KMS-11 (cell line): Measurements from ENCODE around the gene PROM1.

Source experiments
- H2AFZ ChIP-seq: fragments of 200-600 bp; sonication (generic); 2 replicates; pipeline ENCODE4 v1.6.1; 2016; ENCODE audit warnings: antibody characterized with exemption, mixed run types, low read depth
- H3K27ac ChIP-seq: fragments of 200-600 bp; sonication (generic); 2 replicates; pipeline ENCODE4 v1.6.1; 2016; ENCODE audit warnings: mild to moderate bottlenecking, mixed run types
- H3K27me3 ChIP-seq: fragments of 200-600 bp; sonication (generic); 2 replicates; pipeline ENCODE4 v1.6.1; 2017; ENCODE audit warnings: mild to moderate bottlenecking, low read depth, mixed run types, moderate library complexity; ENCODE audit not compliant: insufficient read depth
- H3K36me3 ChIP-seq: fragments of 200-600 bp; sonication (generic); 2 replicates; pipeline ENCODE4 v1.6.1; 2017; ENCODE audit warnings: mild to moderate bottlenecking, mixed run types; ENCODE audit not compliant: insufficient read depth
- H3K4me1 ChIP-seq: fragments of 200-600 bp; sonication (generic); 2 replicates; pipeline ENCODE4 v1.6.1; 2016; ENCODE audit warnings: mild to moderate bottlenecking, low read depth, mixed run types; ENCODE audit not compliant: poor library complexity, severe bottlenecking
- H3K4me2 ChIP-seq: fragments of 200-600 bp; sonication (generic); 2 replicates; pipeline ENCODE4 v1.7.0; 2016; ENCODE audit warnings: mild to moderate bottlenecking, mixed run types
- H3K4me3 ChIP-seq: fragments of 200-600 bp; sonication (generic); IDR thresholded peaks from 2 replicates; pipeline ENCODE4 v1.6.1; 2017; ENCODE audit warnings: low read depth, low read length, mixed read lengths; ENCODE audit not compliant: insufficient read depth
- H3K79me2 ChIP-seq: fragments of 200-600 bp; sonication (generic); 2 replicates; pipeline ENCODE4 v1.6.1; 2016; ENCODE audit warnings: low read depth, mixed run types; ENCODE audit not compliant: insufficient read depth
- H3K9ac ChIP-seq: fragments of 200-600 bp; sonication (generic); 2 replicates; pipeline ENCODE4 v1.6.1; 2016; ENCODE audit warnings: mild to moderate bottlenecking, mixed run types
- H4K20me1 ChIP-seq: fragments of 200-600 bp; sonication (generic); 2 replicates; pipeline ENCODE4 v1.6.1; 2016; ENCODE audit warnings: mild to moderate bottlenecking, mixed run types; ENCODE audit not compliant: insufficient read depth
- CTCF ChIP-seq: fragments of 200-600 bp; sonication (generic); conservative IDR thresholded peaks from 2 replicates; pipeline ENCODE4 v1.6.1; 2017; ENCODE audit warnings: low read depth, mild to moderate bottlenecking, antibody characterized with exemption, low read length, moderate library complexity, mixed read lengths

The PROM1 gene

GRCh38 chr4:15996773-15997172 lies 87.0 kb downstream of the PROM1 start:
- H2AFZ ChIP-seq = no peak overlapping the region
- no peak overlapping the region for H3K27ac ChIP-seq
- H3K4me3 ChIP-seq = no peak overlapping the region
- no peaks in the 10 kb centered on the region for H3K27me3 ChIP-seq
- no peaks in the 10 kb centered on the region for H3K36me3 ChIP-seq
- H4K20me1 ChIP-seq = no peaks in the 10 kb centered on the region
- no peak for TF ChIP-seq CTCF
- H3K4me1 ChIP-seq = no peaks in the 10 kb centered on the region
- H3K9ac ChIP-seq = no peak overlapping the region
- no peaks in the 10 kb centered on the region for H3K79me2 ChIP-seq
- H3K4me2 ChIP-seq = no peak overlapping the region

DNA sequence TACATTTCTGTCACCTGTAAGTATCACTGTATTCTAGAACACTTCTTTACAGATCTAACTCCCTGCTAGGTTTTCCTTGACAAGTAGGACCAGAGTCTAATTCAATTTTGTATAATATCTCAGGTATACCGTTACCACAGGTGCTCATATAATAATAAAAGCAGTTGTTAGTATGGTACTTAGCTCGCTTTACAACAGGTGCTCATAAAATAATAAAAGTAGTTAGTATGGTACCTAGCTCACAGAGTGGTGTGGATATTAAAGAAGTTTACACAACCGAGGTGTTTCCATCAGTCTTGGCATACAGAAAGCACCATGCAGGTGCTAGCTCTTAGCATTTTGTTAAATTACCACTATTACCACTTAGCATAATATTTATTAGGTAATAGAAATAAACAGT lies 88.0 kb downstream of the PROM1 start:
- TF ChIP-seq CTCF = no peak
- H3K9ac ChIP-seq = no peak overlapping the region
- no peaks in the 10 kb centered on the region for H3K36me3 ChIP-seq
- H3K4me1 ChIP-seq = no peaks in the 10 kb centered on the region
- no peak overlapping the region for H2AFZ ChIP-seq
- no peaks in the 10 kb centered on the region for H3K79me2 ChIP-seq
- no peak overlapping the region for H3K27ac ChIP-seq
- H4K20me1 ChIP-seq = no peaks in the 10 kb centered on the region
- H3K4me2 ChIP-seq = no peak overlapping the region
- H3K4me3 ChIP-seq = no peak overlapping the region
- no peaks in the 10 kb centered on the region for H3K27me3 ChIP-seq

DNA sequence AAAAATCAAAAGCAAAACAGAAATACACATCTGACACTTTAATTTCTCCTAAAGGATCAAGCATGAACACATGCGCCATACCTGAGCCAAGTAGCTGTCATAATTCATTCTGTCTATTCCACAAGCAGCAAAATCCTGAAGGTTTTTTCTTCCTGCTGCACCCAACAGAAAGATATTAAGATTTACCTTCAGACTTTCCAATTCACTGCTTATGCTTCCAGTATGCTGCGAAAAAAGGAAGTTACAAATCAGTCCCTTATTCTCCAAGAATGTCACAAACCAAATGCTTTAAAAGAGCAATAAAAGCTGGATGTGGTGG lies 91.7 kb downstream of the PROM1 start:
- H3K9ac ChIP-seq = no peak overlapping the region
- H2AFZ ChIP-seq = no peak overlapping the region
- no peaks in the 10 kb centered on the region for H3K4me1 ChIP-seq
- no peak overlapping the region for H3K4me3 ChIP-seq
- no peak overlapping the region for H3K4me2 ChIP-seq
- no peaks in the 10 kb centered on the region for H3K79me2 ChIP-seq
- no peaks in the 10 kb centered on the region for H3K27me3 ChIP-seq
- H3K27ac ChIP-seq = no peak overlapping the region
- TF ChIP-seq CTCF = no peak
- H4K20me1 ChIP-seq = no peaks in the 10 kb centered on the region
- H3K36me3 ChIP-seq = no peaks in the 10 kb centered on the region

GRCh38 chr4:15990570-15991285 lies 93.1 kb downstream of the PROM1 start:
- Histone ChIP-seq H3K79me2 (no peaks in the 10 kb centered on the region), H3K9ac (no peak overlapping the region), H3K27me3 (no peaks in the 10 kb centered on the region), H4K20me1 (no peaks in the 10 kb centered on the region), H3K27ac (no peak overlapping the region), H3K4me3 (no peak overlapping the region), H3K4me1 (no peaks in the 10 kb centered on the region), H3K36me3 (no peaks in the 10 kb centered on the region), H2AFZ (no peak overlapping the region), H3K4me2 (no peak overlapping the region)
- TF ChIP-seq CTCF = no peak
